H1 (cell line): ENCODE results near the gene SMIM1. TPM values are rescaled to one million over a fixed set of nuclear protein-coding genes. Genes with fewer than 3 reads are reported as not detected.

Experiments
- CTCF ChIA-PET: fragments of 300-600 bp; sonication (Branson Sonifier 250); formaldehyde crosslinking; loops from one replicate; lab custom pipeline; 2021; ENCODE audit not compliant: partially characterized antibody; lab: Charles Lee
- POLR2A ChIA-PET: fragments of 300-600 bp; sonication (Branson Sonifier 250); formaldehyde crosslinking; loops from one replicate; lab custom pipeline; 2021; ENCODE audit warnings: inconsistent platforms; ENCODE audit not compliant: partially characterized antibody; lab: Charles Lee
- DNase-seq, 2 experiments: peaks; one replicate each; pipeline versions ENCODE4 v3.0.0 to v3.0.0-alpha.2; 2010 to 2022; ENCODE audit warnings: low spot score in 2 of 2, low read depth in 1 of 2, mixed read lengths in 1 of 2
- FAIRE-seq: peaks from 2 replicates; lab custom pipeline; 2011; peaks lifted over from hg19 to GRCh38; lab: Jason Lieb, UNC
- H2AFZ ChIP-seq: 2 replicates; pipeline ENCODE4 v1.8.1; 2012; ENCODE audit warnings: low read length, inconsistent platforms
- H2AK5ac ChIP-seq: 2 replicates; pipeline ENCODE4 v1.6.1; 2013; ENCODE audit warnings: low read depth, low read length
- H2BK120ac ChIP-seq: replicated peaks from 2 replicates; pipeline ENCODE3; 2013; ENCODE audit warnings: low read depth, low read length, inconsistent platforms
- H2BK12ac ChIP-seq: 2 replicates; pipeline ENCODE4 v1.6.1; 2013; ENCODE audit warnings: low read depth, low read length
- H2BK15ac ChIP-seq: 2 replicates; pipeline ENCODE4 v1.6.1; 2013; ENCODE audit warnings: low read length
- H2BK20ac ChIP-seq: 2 replicates; pipeline ENCODE4 v1.6.1; 2013; ENCODE audit warnings: low read length
- H2BK5ac ChIP-seq: 2 replicates; pipeline ENCODE4 v1.6.1; 2013; ENCODE audit warnings: low read depth, low read length
- H3K14ac ChIP-seq: 2 replicates; pipeline ENCODE4 v1.6.1; 2013; ENCODE audit warnings: inconsistent platforms; ENCODE audit not compliant: insufficient read length
- H3K18ac ChIP-seq: 2 replicates; pipeline ENCODE4 v1.6.1; 2013; ENCODE audit warnings: low read length; ENCODE audit errors: extremely low read depth
- H3K23ac ChIP-seq: 2 replicates; pipeline ENCODE4 v1.6.1; 2013; ENCODE audit warnings: inconsistent platforms; ENCODE audit not compliant: insufficient read length
- H3K23me2 ChIP-seq: 2 replicates; pipeline ENCODE4 v1.6.1; 2013; ENCODE audit warnings: low read depth, low read length
- H3K27ac ChIP-seq: 2 replicates; pipeline ENCODE4 v1.6.1; 2011; ENCODE audit warnings: low read depth, low read length, inconsistent platforms
- H3K27me3 ChIP-seq, 4 experiments: replicated peaks in 1 of 4; 1 replicate in 1 of 4; 2 replicates in 3 of 4; pipeline versions ENCODE4 v1.6.1 to v1.8.1; 2011 to 2013; ENCODE audit warnings: low read length in 3 of 4, mild to moderate bottlenecking in 3 of 4, inconsistent platforms in 2 of 4, mixed read lengths in 2 of 4, moderate library complexity in 1 of 4; ENCODE audit not compliant: control insufficient read depth in 3 of 4, insufficient read depth in 3 of 4; ENCODE audit errors: extremely low read depth in 1 of 4
- H3K36me3 ChIP-seq, 4 experiments: 2 replicates each; pipeline versions ENCODE4 v1.6.1 to v1.8.1; 2011 to 2013; ENCODE audit warnings: mild to moderate bottlenecking in 4 of 4, low read length in 3 of 4, moderate library complexity in 2 of 4, control low read depth in 1 of 4, inconsistent platforms in 1 of 4; ENCODE audit not compliant: insufficient read depth in 4 of 4, control insufficient read depth in 2 of 4
- H3K4ac ChIP-seq: replicated peaks from 2 replicates; pipeline ENCODE3; 2013; ENCODE audit warnings: low read length, low read depth, mixed read lengths, inconsistent platforms; ENCODE audit not compliant: insufficient read length
- H3K4me1 ChIP-seq, 4 experiments: replicated peaks in 1 of 4; 1 replicate in 1 of 4; 2 replicates in 3 of 4; pipeline versions ENCODE4 v1.6.1 to v1.8.1; 2011 to 2013; ENCODE audit warnings: low read length in 3 of 4, inconsistent platforms in 2 of 4, mixed read lengths in 1 of 4; ENCODE audit not compliant: insufficient read depth in 4 of 4, control insufficient read depth in 3 of 4
- H3K4me2 ChIP-seq, 2 experiments: 2 replicates each; pipeline versions ENCODE4 v1.6.1 to v1.8.1; 2011 to 2013; ENCODE audit warnings: low read depth in 2 of 2, low read length in 2 of 2, control low read depth in 1 of 2, inconsistent platforms in 1 of 2, mild to moderate bottlenecking in 1 of 2; ENCODE audit not compliant: insufficient read depth in 1 of 2
- H3K4me3 ChIP-seq, 4 experiments: fragments of 200-600, 300-600 bp in 1 of 4; sonication (generic), shearing (Covaris generic), sonication (Bioruptor Twin) in 1 of 4; 2 replicates each; pipeline versions ENCODE4 v1.5.1 to v1.8.1; 2011 to 2016; ENCODE audit warnings: low read length in 4 of 4, low read depth in 3 of 4, control low read depth in 2 of 4, inconsistent platforms in 2 of 4, mild to moderate bottlenecking in 2 of 4, mixed read lengths in 1 of 4, moderate library complexity in 1 of 4; ENCODE audit not compliant: insufficient read depth in 2 of 4; ENCODE audit errors: extremely low read depth in 1 of 4
- H3K56ac ChIP-seq: replicated peaks from 2 replicates; pipeline ENCODE3; 2013; ENCODE audit warnings: low read depth, mild to moderate bottlenecking, mixed read lengths, low read length, inconsistent platforms; ENCODE audit not compliant: insufficient read length
- H3K79me1 ChIP-seq: 2 replicates; pipeline ENCODE4 v1.6.1; 2013; ENCODE audit warnings: low read depth, low read length, control low read depth
- H3K79me2 ChIP-seq, 2 experiments: 2 replicates each; pipeline versions ENCODE4 v1.6.1 to v1.8.1; 2012 to 2013; ENCODE audit warnings: low read length in 2 of 2, mild to moderate bottlenecking in 2 of 2, inconsistent platforms in 1 of 2; ENCODE audit not compliant: insufficient read depth in 2 of 2, control insufficient read depth in 1 of 2
- H3K9ac ChIP-seq, 4 experiments: replicated peaks in 1 of 4; 1 replicate in 1 of 4; 2 replicates in 3 of 4; pipeline versions ENCODE4 v1.6.1 to v1.8.1; 2011 to 2013; ENCODE audit warnings: low read depth in 3 of 4, low read length in 3 of 4, control low read depth in 2 of 4, mild to moderate bottlenecking in 2 of 4, moderate library complexity in 2 of 4, inconsistent platforms in 1 of 4; ENCODE audit errors: extremely low read depth in 1 of 4
- H3K9me3 ChIP-seq, 2 experiments: 2 replicates each; pipeline versions ENCODE4 v1.6.1 to v1.8.1; 2012 to 2013; ENCODE audit warnings: mild to moderate bottlenecking in 2 of 2, moderate library complexity in 2 of 2, control low read depth in 1 of 2, inconsistent platforms in 1 of 2, low read depth in 1 of 2, low read length in 1 of 2, mixed read lengths in 1 of 2; ENCODE audit not compliant: insufficient read depth in 2 of 2
- H4K20me1 ChIP-seq, 2 experiments: replicated peaks in 1 of 2; 2 replicates each; pipeline versions ENCODE3 to v1.8.1; 2011 to 2013; ENCODE audit warnings: inconsistent platforms in 2 of 2, low read length in 2 of 2, mild to moderate bottlenecking in 1 of 2; ENCODE audit not compliant: insufficient read depth in 2 of 2, control insufficient read depth in 1 of 2
- H4K5ac ChIP-seq: 2 replicates; pipeline ENCODE4 v1.6.1; 2013; ENCODE audit warnings: low read length, low read depth, mixed read lengths, inconsistent platforms; ENCODE audit not compliant: insufficient read length
- H4K8ac ChIP-seq: 2 replicates; pipeline ENCODE4 v1.8.0; 2013; ENCODE audit warnings: mild to moderate bottlenecking, moderate library complexity, low read length, inconsistent platforms; ENCODE audit not compliant: insufficient read depth; ENCODE audit errors: extremely low read depth
- H4K91ac ChIP-seq: replicated peaks from 2 replicates; pipeline ENCODE3; 2013; ENCODE audit warnings: low read length, mixed read lengths, inconsistent platforms; ENCODE audit not compliant: insufficient read length
- JUND ChIP-seq: IDR thresholded peaks from 2 replicates; pipeline ENCODE4 v1.6.1; 2011; ENCODE audit warnings: mild to moderate bottlenecking, improper control_type of control experiment, low read length
- RFX5 ChIP-seq: IDR thresholded peaks from 2 replicates; pipeline ENCODE4 v1.6.1; 2011; ENCODE audit warnings: low read depth, low read length, improper control_type of control experiment, borderline replicate concordance
- WGBS, 2 experiments: shearing (Covaris generic) in 1 of 2; methylation state at CpG; one replicate each; pipeline versions ENCODE4 v1.1.6 to v1.1.7; 2013 to 2015; ENCODE audit warnings: low lambda C conversion rate in 2 of 2, mixed read lengths in 2 of 2, inconsistent platforms in 1 of 2, low coverage in 1 of 2, missing lambda C conversion rate in 1 of 2; ENCODE audit not compliant: insufficient replicate concordance in 2 of 2, insufficient coverage in 1 of 2, insufficient read length in 1 of 2; ENCODE audit errors: extremely low coverage in 1 of 2, missing lambda C conversion rate in 1 of 2; 5-methylcytosine and 5-hydroxymethylcytosine counted together
- polyA plus RNA-seq, 7 experiments: library from polyadenylated mRNA; depleted of rRNA in 3 of 7; stranded (reverse) in 5 of 7; unstranded in 2 of 7; fragments of >200 nt in 5 of 7; fragments of 200-250 nt in 2 of 7; gene quantifications; 1 replicate in 5 of 7; 2 replicates in 1 of 7; 4 replicates in 1 of 7; pipeline versions ENCODE4 v1.2.1 to v1.2.3, GENCODE V29; 2011 to 2013; ENCODE audit warnings: missing spikeins in 2 of 7, mixed read lengths in 2 of 7
- total RNA-seq: library from RNA; stranded (reverse); fragmentation: NEBNext Ultra II Directional; extraction: Animal tissue kit (Norgen Biotek cat#: 25700); gene quantifications from 2 replicates; pipeline ENCODE4 v1.2.1, GENCODE V29; 2021

Gene SMIM1
- total and polyA plus RNA-seq, 2 of the 8 experiments (the other 6 are each of a cell fraction or from before 2014, with no cell fraction given): 7.7 to 9.7 TPM

- ChIA-PET POLR2A (no interaction called here), CTCF (no interaction called here)
- Histone ChIP-seq H4K8ac (no peak overlapping the region), H4K91ac (no peak overlapping the region), H3K4me1 (peaks cover 0 to 5% (median 0%) of the 10 kb centered on the region in 4 experiments; a peak in 1 of 7 replicates), H2BK12ac (no peak overlapping the region), H3K36me3 (no peaks in the 10 kb centered on the region), H3K4me2 (no peak overlapping the region), H3K9me3 (peaks cover 8 to 20% of the 10 kb centered on the region in 2 experiments; a peak in 3 of 4 replicates), H3K14ac (no peak overlapping the region), H3K23ac (no peak overlapping the region), H3K9ac (no peak overlapping the region), H2BK120ac (no peak overlapping the region), H3K79me2 (no peaks in the 10 kb centered on the region), H2AFZ (no peak overlapping the region), H2BK15ac (no peak overlapping the region), H2BK5ac (no peak overlapping the region), H3K79me1 (no peaks in the 10 kb centered on the region), H3K23me2 (no peaks in the 10 kb centered on the region), H2BK20ac (no peak overlapping the region), H3K4me3 (no peak overlapping the region), H3K27me3 (no peaks in the 10 kb centered on the region), H4K20me1 (no peaks in the 10 kb centered on the region), H2AK5ac (no peak overlapping the region), H3K18ac (no peak overlapping the region), H3K4ac (no peak overlapping the region), H3K56ac (no peak overlapping the region), H3K27ac (no peak overlapping the region), H4K5ac (no peak overlapping the region)
- FAIRE-seq: no peak
- WGBS, 2 experiments: 90% methylated on average over 5 of the region's 5 CpGs; no CpG with 5 or more reads in 1 of the 2 experiments
- DNase-seq: no peak
- TF ChIP-seq JUND (no peak), RFX5 (no peak)
Observed at GRCh38 chr1:3807769-3808168, 35.2 kb downstream of the SMIM1 start.
